HepG2 (cell line): Measurements from ENCODE around the gene GATM. TPM values are rescaled to one million over a fixed set of nuclear protein-coding genes. Genes with fewer than 3 reads are reported as not detected.

Experiments used
- CAMTA2 ChIP-seq: sonication (generic); formaldehyde crosslinking; IDR thresholded peaks from 2 replicates; pipeline ENCODE4 v1.4.0; 2020; ENCODE audit warnings: mild to moderate bottlenecking, missing genetic modification reagents, borderline replicate concordance
- CEBPG ChIP-seq: IDR thresholded peaks from 2 replicates; pipeline ENCODE4 v1.6.1; 2016
- FIP1L1 ChIP-seq: fragments of 200-400 bp; formaldehyde crosslinking; IDR thresholded peaks from 2 replicates; pipeline ENCODE4 v1.6.1; 2018; ENCODE audit warnings: low read depth, mild to moderate bottlenecking, low read length, moderate library complexity, borderline replicate concordance; ENCODE audit not compliant: insufficient read depth
- FOXA1 ChIP-seq, 2 experiments: fragments of 450-650 bp in 1 of 2; sonication (generic) in 1 of 2; formaldehyde crosslinking in 1 of 2; IDR thresholded peaks; 2 replicates each; pipeline versions ENCODE4 v1.4.0 to v1.6.1; 2016 to 2020; ENCODE audit warnings: missing genetic modification reagents in 1 of 2
- GABPA ChIP-seq, 2 experiments: IDR thresholded peaks; 2 replicates each; pipeline ENCODE4 v1.6.1; 2011 to 2016; ENCODE audit warnings: low read depth in 2 of 2, low read length in 1 of 2, missing biosample characterization in 1 of 2, missing genetic modification characterization in 1 of 2
- KLF16 ChIP-seq, 2 experiments: sonication (generic) in 1 of 2; formaldehyde crosslinking in 1 of 2; IDR thresholded peaks; 2 replicates each; pipeline versions ENCODE4 v1.6.1 to v1.8.0; 2016 to 2023; ENCODE audit warnings: missing genetic modification reagents in 2 of 2, missing compliant biosample characterization in 1 of 2
- MEIS1 ChIP-seq: sonication (generic); formaldehyde crosslinking; IDR thresholded peaks from 2 replicates; pipeline ENCODE4 v1.9.0; 2021; ENCODE audit warnings: mild to moderate bottlenecking, missing genetic modification reagents, moderate library complexity, borderline replicate concordance
- NRL ChIP-seq: sonication (generic); formaldehyde crosslinking; IDR thresholded peaks from 2 replicates; pipeline ENCODE4 v1.5.0; 2020; ENCODE audit warnings: missing genetic modification reagents, mild to moderate bottlenecking, moderate library complexity, borderline replicate concordance
- PATZ1 ChIP-seq: sonication (generic); formaldehyde crosslinking; IDR thresholded peaks from 2 replicates; pipeline ENCODE4 v1.4.0; 2020; ENCODE audit warnings: missing genetic modification reagents
- POLR2AphosphoS5 ChIP-seq: IDR thresholded peaks from 2 replicates; pipeline ENCODE4 v1.6.1; 2012; ENCODE audit warnings: low read depth, low read length
- RARA ChIP-seq: IDR thresholded peaks from 2 replicates; pipeline ENCODE4 v1.6.1; 2016; ENCODE audit warnings: missing genetic modification reagents, missing compliant biosample characterization
- REL ChIP-seq: sonication (generic); formaldehyde crosslinking; conservative IDR thresholded peaks from 2 replicates; pipeline ENCODE4 v1.8.0; 2022; ENCODE audit warnings: mild to moderate bottlenecking, missing genetic modification reagents, moderate library complexity
- SNAPC5 ChIP-seq: sonication (generic); formaldehyde crosslinking; IDR thresholded peaks from 2 replicates; pipeline ENCODE4 v1.8.1; 2023; ENCODE audit warnings: mild to moderate bottlenecking, missing genetic modification reagents, borderline replicate concordance
- SP1 ChIP-seq, 2 experiments: fragments of 450-650 bp in 1 of 2; sonication (generic) in 1 of 2; formaldehyde crosslinking in 1 of 2; IDR thresholded peaks; 2 replicates each; pipeline versions ENCODE4 v1.4.0 to v1.6.1; 2016 to 2020; ENCODE audit warnings: missing genetic modification reagents in 1 of 2
- TEAD3 ChIP-seq: optimal IDR thresholded peaks from 2 replicates; pipeline ENCODE3; 2016; ENCODE audit warnings: borderline replicate concordance
- TERF1 ChIP-seq: sonication (generic); formaldehyde crosslinking; IDR thresholded peaks from 2 replicates; pipeline ENCODE4 v1.8.0; 2022; ENCODE audit warnings: mild to moderate bottlenecking, missing genetic modification reagents, moderate library complexity
- THRA ChIP-seq: sonication (generic); formaldehyde crosslinking; IDR thresholded peaks from 2 replicates; pipeline ENCODE4 v1.4.0; 2020; ENCODE audit warnings: missing genetic modification reagents, borderline replicate concordance
- ZFP36L2 ChIP-seq: sonication (generic); formaldehyde crosslinking; IDR thresholded peaks from 2 replicates; pipeline ENCODE4 v1.4.0; 2020; ENCODE audit warnings: missing genetic modification reagents
- ZMYM2 ChIP-seq: sonication (generic); formaldehyde crosslinking; IDR thresholded peaks from 2 replicates; pipeline ENCODE4 v1.8.0; 2022; ENCODE audit warnings: mild to moderate bottlenecking, missing genetic modification reagents
- ZMYM4 ChIP-seq: sonication (generic); formaldehyde crosslinking; IDR thresholded peaks from 2 replicates; pipeline ENCODE4 v1.8.1; 2023; ENCODE audit warnings: mild to moderate bottlenecking, missing genetic modification reagents
- ZNF230 ChIP-seq: sonication (generic); formaldehyde crosslinking; IDR thresholded peaks from 2 replicates; pipeline ENCODE4 v1.4.0; 2020; ENCODE audit warnings: mild to moderate bottlenecking, missing genetic modification reagents
- ZNF331 ChIP-seq: sonication (generic); formaldehyde crosslinking; IDR thresholded peaks from 2 replicates; pipeline ENCODE4 v1.4.0; 2020; ENCODE audit warnings: missing genetic modification reagents
- ZNF670 ChIP-seq: sonication (generic); formaldehyde crosslinking; IDR thresholded peaks from 2 replicates; pipeline ENCODE4 v1.8.0; 2022; ENCODE audit warnings: mild to moderate bottlenecking, missing genetic modification reagents, borderline replicate concordance
- ZNF776 ChIP-seq: sonication (generic); formaldehyde crosslinking; IDR thresholded peaks from 2 replicates; pipeline ENCODE4 v1.4.0; 2020; ENCODE audit warnings: mild to moderate bottlenecking, missing genetic modification reagents
- polyA plus RNA-seq, 8 experiments: library from polyadenylated mRNA; depleted of rRNA in 3 of 8; stranded (reverse) in 7 of 8; unstranded in 1 of 8; fragments of >200 nt; fragmentation: Illumina TruSeq in 4 of 8; extraction: Trizol in 4 of 8; gene quantifications; 2 replicates each; pipeline versions ENCODE4 v1.2.1 to v1.2.3, GENCODE V29; 2011 to 2016; ENCODE audit warnings: low read depth in 4 of 8, missing spikeins in 1 of 8, mixed read lengths in 1 of 8; ENCODE audit not compliant: insufficient read depth in 1 of 8
- total RNA-seq, 5 experiments: library from RNA; depleted of rRNA; stranded (reverse); fragments of >200 nt; fragmentation: Illumina TruSeq; extraction: Trizol; gene quantifications; 2 replicates each; pipeline ENCODE4 v1.2.3, GENCODE V29; 2016; ENCODE audit warnings: low read depth in 1 of 5

GATM gene
- total and polyA plus RNA-seq, 2 of the 13 experiments (the other 11 are each of a cell fraction or from before 2014, with no cell fraction given) = 2.1 to 16.8 TPM

GRCh38 chr15:45402162-45402954 lies 24.0 kb upstream of the GATM start (continued):
- peak in 1 of 2 experiments; percentile 59; a peak in 1 of 4 replicates for TF ChIP-seq KLF16 (CRISPR knock-in tag; IDR thresholded peaks at IDR 0.05)
- peak; percentile 72 for TF ChIP-seq ZMYM2 (CRISPR knock-in tag)
- TF ChIP-seq ZNF331 (CRISPR knock-in tag) = peak; percentile 88
- peak; percentile 78; the same call in 1 of the 2 replicates for TF ChIP-seq ZFP36L2 (CRISPR knock-in tag)
- TF ChIP-seq SP1 (IDR thresholded peaks at IDR 0.05) = no peak
- peak; percentile 45; the same call in 1 of the 2 replicates for TF ChIP-seq SP1 (CRISPR knock-in tag; IDR thresholded peaks at IDR 0.05)
- TF ChIP-seq FIP1L1 = no peak
- TF ChIP-seq TEAD3 (CRISPR knock-in tag) = peak; percentile 36
- TF ChIP-seq PATZ1 (CRISPR knock-in tag) = peak; percentile 26; the same call in 1 of the 2 replicates
- peak; percentile 97 for TF ChIP-seq POLR2AphosphoS5
- peak; percentile 73; the same call in 1 of the 2 replicates for TF ChIP-seq NRL (CRISPR knock-in tag)
- TF ChIP-seq THRA (CRISPR knock-in tag) = peak; percentile 52
- TF ChIP-seq CEBPG (CRISPR knock-in tag) = peak; percentile 94
- TF ChIP-seq GABPA (IDR thresholded peaks at IDR 0.05; ENCODE audit: low read depth, low read length) = peak; percentile 84
- peak; percentile 95 for TF ChIP-seq GABPA (CRISPR knock-in tag; IDR thresholded peaks at IDR 0.05; ENCODE audit: low read depth)
- TF ChIP-seq TERF1 (CRISPR knock-in tag) = 0 out of 2 replicates have a peak, but pooled peaks have one; percentile 20
- peak; percentile 39; the same call in 1 of the 2 replicates for TF ChIP-seq RARA (CRISPR knock-in tag)
- TF ChIP-seq ZNF776 (CRISPR knock-in tag) = peak; percentile 79
- 0 out of 2 replicates have a peak, but pooled peaks have one; percentile 27 for TF ChIP-seq SNAPC5
- peak; percentile 80 for TF ChIP-seq ZMYM4 (CRISPR knock-in tag)
- 0 out of 2 replicates have a peak, but pooled peaks have one; percentile 53 for TF ChIP-seq CAMTA2
- TF ChIP-seq MEIS1 (CRISPR knock-in tag) = 0 out of 2 replicates have a peak, but pooled peaks have one; percentile 40
- peak; percentile 71; the same call in 1 of the 2 replicates for TF ChIP-seq ZNF670 (CRISPR knock-in tag)
- TF ChIP-seq REL (CRISPR knock-in tag) = 0 out of 2 replicates have a peak, but pooled peaks have one; percentile 45
- no peak for TF ChIP-seq FOXA1 (IDR thresholded peaks at IDR 0.05)
- no peak for TF ChIP-seq FOXA1 (CRISPR knock-in tag; IDR thresholded peaks at IDR 0.05)
- 0 out of 2 replicates have a peak, but pooled peaks have one; percentile 11 for TF ChIP-seq ZNF230 (CRISPR knock-in tag)
